CD4-positive, CD25-positive, alpha-beta regulatory T cell (primary cell): Measurements from ENCODE around the gene ARHGAP6. TPM values are rescaled to one million over a fixed set of nuclear protein-coding genes. Genes with fewer than 3 reads are reported as not detected.

ENCODE experiments used
- ATAC-seq, 2 donors: fragments of 150-1000 bp; cut with Tn5 transposase; one replicate each; pipeline ENCODE4 v1.10.0; 2021; ENCODE audit warnings: low read depth in 2 of 2, moderate number of reproducible peaks in 2 of 2, moderate library complexity in 1 of 2
- DNase-seq, 3 donors: peaks; one replicate each; pipeline versions ENCODE4 v3.0.0 to v3.0.0-alpha.2; 2012 to 2022; ENCODE audit warnings: mixed read lengths in 1 of 3
- H3K27ac ChIP-seq: one replicate; pipeline ENCODE4 v1.7.0; 2013; ENCODE audit warnings: mild to moderate bottlenecking, low read length; ENCODE audit not compliant: insufficient read depth, poor library complexity, severe bottlenecking
- H3K27me3 ChIP-seq: one replicate; pipeline ENCODE4 v1.7.0; 2013; ENCODE audit warnings: low read length; ENCODE audit not compliant: control insufficient read depth, insufficient read depth
- H3K36me3 ChIP-seq: one replicate; pipeline ENCODE4 v1.7.0; 2013; ENCODE audit warnings: mild to moderate bottlenecking, low read length, moderate library complexity; ENCODE audit not compliant: control insufficient read depth, insufficient read depth
- H3K4me1 ChIP-seq: 2 replicates; pipeline ENCODE4 v1.7.0; 2013; ENCODE audit warnings: mild to moderate bottlenecking, low read length; ENCODE audit not compliant: insufficient read depth, control insufficient read depth, poor library complexity, severe bottlenecking
- H3K4me3 ChIP-seq: one replicate; pipeline ENCODE4 v1.7.0; 2013; ENCODE audit warnings: low read depth, mild to moderate bottlenecking, low read length, moderate library complexity
- H3K9me3 ChIP-seq, 2 experiments: 1 replicate in 1 of 2; 2 replicates in 1 of 2; pipeline ENCODE4 v1.7.0; 2013; ENCODE audit warnings: low read length in 2 of 2, mild to moderate bottlenecking in 1 of 2, moderate library complexity in 1 of 2; ENCODE audit not compliant: control insufficient read depth in 2 of 2
- H3K27ac Mint-ChIP-seq, 3 donors: one replicate each; pipeline ENCODE4 v1.8.0; 2020 to 2022; ENCODE audit warnings: mild to moderate bottlenecking in 3 of 3, mixed read lengths in 3 of 3, moderate library complexity in 2 of 3
- H3K27me3 Mint-ChIP-seq: one replicate; pipeline ENCODE4 v1.8.0; 2022; ENCODE audit warnings: mild to moderate bottlenecking, mixed read lengths
- H3K36me3 Mint-ChIP-seq: one replicate; pipeline ENCODE4 v1.8.0; 2020; ENCODE audit warnings: mixed read lengths
- H3K4me1 Mint-ChIP-seq, 4 donors: one replicate each; pipeline ENCODE4 v1.8.0; 2020 to 2022; ENCODE audit warnings: mixed read lengths in 4 of 4, mild to moderate bottlenecking in 1 of 4
- H3K4me3 Mint-ChIP-seq, 4 donors: one replicate each; pipeline ENCODE4 v1.8.0; 2020 to 2022; ENCODE audit warnings: mild to moderate bottlenecking in 4 of 4, mixed read lengths in 4 of 4, moderate library complexity in 3 of 4
- H3K9me3 Mint-ChIP-seq, 7 donors: one replicate each; pipeline ENCODE4 v1.8.0; 2020 to 2022; ENCODE audit warnings: mixed read lengths in 7 of 7, mild to moderate bottlenecking in 3 of 7, moderate library complexity in 2 of 7
- polyA plus RNA-seq, 4 donors: library from polyadenylated mRNA; unstranded; fragments of 300-500 nt; fragmentation: Illumina TruSeq; gene quantifications; one replicate each; pipeline ENCODE4 v1.2.3, GENCODE V29; 2021
- total RNA-seq: library from RNA; stranded (reverse); gene quantifications from one replicate; pipeline ENCODE4 v1.2.3, GENCODE V29; 2022

Gene ARHGAP6
- total and polyA plus RNA-seq, 5 donors from 2014 or later: 1.8 TPM; not detected in 4

DNA sequence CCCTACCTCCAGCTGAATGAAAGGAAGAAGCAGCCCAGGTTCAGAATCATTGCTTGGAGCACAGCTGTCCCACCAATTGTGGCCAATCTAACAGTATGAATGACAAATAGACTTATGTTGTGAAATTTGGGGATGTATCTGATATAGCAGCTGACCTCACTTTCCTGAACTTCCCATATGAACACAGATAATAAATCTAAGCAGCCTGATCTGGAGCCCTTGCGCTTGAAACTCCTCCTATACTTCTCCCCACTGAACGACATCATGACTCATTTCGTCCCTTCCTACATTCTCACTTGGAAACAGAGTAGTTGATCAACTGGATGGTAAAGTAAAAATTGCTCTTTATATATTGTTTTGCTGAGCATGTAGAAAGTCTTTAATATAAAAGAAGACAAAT is 396.7 kb downstream of the ARHGAP6 start:
- H3K4me1 ChIP-seq: no peaks in the 10 kb centered on the region
- Mint-ChIP-seq H3K27ac (no peak overlapping the region), H3K9me3 (peaks cover 0 to 2% (median 0%) of the 10 kb centered on the region in 7 donors), H3K36me3 (no peaks in the 10 kb centered on the region), H3K27me3 (no peaks in the 10 kb centered on the region), H3K4me1 (no peaks in the 10 kb centered on the region), H3K4me3 (no peak overlapping the region)
- H3K9me3 ChIP-seq: no peaks in the 10 kb centered on the region
- DNase-seq (no peak), ATAC-seq (no peak)
- H3K27ac ChIP-seq: no peak overlapping the region
- no peaks in the 10 kb centered on the region for H3K27me3 ChIP-seq
- no peaks in the 10 kb centered on the region for H3K36me3 ChIP-seq
- no peak overlapping the region for H3K4me3 ChIP-seq

DNA sequence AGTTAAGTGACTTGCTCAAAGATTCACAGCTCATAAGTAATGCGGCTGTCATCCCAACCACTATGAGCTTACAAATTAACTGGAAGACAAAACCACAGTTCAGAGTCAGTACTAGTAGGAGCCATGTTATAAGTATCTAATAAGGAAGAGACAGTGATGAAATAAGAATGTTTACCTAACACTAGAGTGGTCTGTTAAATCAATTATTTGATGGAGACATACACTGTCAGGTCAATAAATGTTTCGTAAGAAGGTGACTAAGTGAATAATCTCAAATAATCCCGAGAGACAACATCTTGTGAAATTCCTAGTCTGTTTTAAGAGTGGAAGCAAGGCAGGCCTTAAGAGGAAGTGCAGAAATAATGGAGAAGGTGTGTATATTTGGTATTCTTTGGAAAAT is 398.3 kb downstream of the ARHGAP6 start:
- no peaks in the 10 kb centered on the region for H3K27me3 ChIP-seq
- ATAC-seq (no peak), DNase-seq (no peak)
- H3K27ac Mint-ChIP-seq: no peak overlapping the region
- H3K27me3 Mint-ChIP-seq: no peaks in the 10 kb centered on the region
- no peak overlapping the region for H3K4me3 ChIP-seq
- no peak overlapping the region for H3K4me3 Mint-ChIP-seq
- H3K9me3 Mint-ChIP-seq: peaks cover 0 to 2% (median 0%) of the 10 kb centered on the region in 7 donors
- H3K4me1 Mint-ChIP-seq: no peaks in the 10 kb centered on the region
- H3K9me3 ChIP-seq: no peaks in the 10 kb centered on the region
- H3K36me3 Mint-ChIP-seq: no peaks in the 10 kb centered on the region
- no peak overlapping the region for H3K27ac ChIP-seq
- no peaks in the 10 kb centered on the region for H3K4me1 ChIP-seq
- H3K36me3 ChIP-seq: no peaks in the 10 kb centered on the region

DNA sequence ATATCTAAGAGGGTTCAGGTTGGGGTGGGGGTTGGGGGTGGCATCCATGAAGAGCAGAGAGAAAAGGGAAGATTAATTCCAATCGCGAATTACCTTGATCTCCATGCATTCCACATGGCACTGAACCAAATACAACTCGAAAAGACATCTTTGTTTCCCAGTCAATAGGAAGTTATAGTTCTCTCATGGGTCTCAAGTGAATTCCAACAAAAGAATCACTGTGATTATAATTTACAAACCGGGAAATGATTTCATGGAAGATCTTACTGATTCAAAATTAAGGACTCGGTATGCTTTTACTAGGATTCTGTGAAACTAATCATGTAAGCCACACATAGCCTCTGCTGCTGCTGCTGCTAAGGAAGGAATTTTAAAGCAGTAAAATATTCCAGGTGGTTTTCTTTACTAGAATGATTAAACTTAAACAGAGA is 399.1 kb downstream of the ARHGAP6 start:
- Histone ChIP-seq H3K36me3 (no peaks in the 10 kb centered on the region), H3K4me1 (no peaks in the 10 kb centered on the region), H3K27ac (no peak overlapping the region), H3K27me3 (no peaks in the 10 kb centered on the region), H3K9me3 (no peaks in the 10 kb centered on the region), H3K4me3 (no peak overlapping the region)
- H3K9me3 Mint-ChIP-seq: peaks cover 0 to 2% (median 0%) of the 10 kb centered on the region in 7 donors
- no peak for DNase-seq
- H3K4me3 Mint-ChIP-seq: no peak overlapping the region
- no peak for ATAC-seq
- H3K27me3 Mint-ChIP-seq: no peaks in the 10 kb centered on the region
- H3K27ac Mint-ChIP-seq: no peak overlapping the region
- H3K36me3 Mint-ChIP-seq: no peaks in the 10 kb centered on the region
- no peaks in the 10 kb centered on the region for H3K4me1 Mint-ChIP-seq

DNA sequence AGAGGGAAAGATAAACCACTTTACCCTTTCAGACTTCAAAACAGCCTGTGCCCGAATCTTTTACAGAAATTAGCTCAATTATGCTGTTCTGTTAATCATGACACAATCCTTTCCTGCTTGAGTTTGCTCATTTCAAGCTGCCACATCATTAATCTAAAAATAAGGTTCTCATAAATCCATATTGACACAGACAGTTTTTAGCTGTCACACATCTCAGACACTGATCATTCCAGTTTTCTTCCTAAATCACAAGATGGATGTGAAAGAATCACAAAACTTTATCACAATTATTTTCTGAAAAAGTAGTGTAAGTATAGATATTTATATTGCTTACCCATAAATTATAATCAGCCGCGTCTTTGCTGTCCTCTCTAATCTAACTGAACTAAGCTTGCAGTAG is 400.4 kb downstream of the ARHGAP6 start:
- no peak overlapping the region for H3K4me3 Mint-ChIP-seq
- no peak overlapping the region for H3K27ac ChIP-seq
- ATAC-seq: no peak

DNA sequence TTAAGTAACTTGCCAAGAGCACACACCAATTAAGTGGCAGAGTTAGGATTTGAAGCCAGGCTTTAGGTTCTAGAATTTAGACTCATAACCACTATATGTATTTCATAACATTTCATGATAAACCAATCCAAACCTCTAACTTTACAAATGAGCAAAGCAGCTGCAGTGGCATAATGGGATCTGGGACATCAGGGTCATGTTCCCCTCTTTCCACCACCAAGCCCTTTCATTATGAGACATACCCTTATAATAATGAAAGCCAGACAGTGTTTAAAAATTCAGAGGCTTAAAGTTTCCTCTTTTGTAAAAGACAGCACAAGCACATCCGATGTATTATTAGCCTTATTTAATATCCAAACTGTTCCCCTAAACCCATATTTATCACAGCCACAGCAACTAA is 400.8 kb downstream of the ARHGAP6 start:
- Histone ChIP-seq H3K9me3 (no peaks in the 10 kb centered on the region), H3K27ac (no peak overlapping the region), H3K4me3 (no peak overlapping the region), H3K4me1 (no peaks in the 10 kb centered on the region), H3K27me3 (no peaks in the 10 kb centered on the region), H3K36me3 (no peaks in the 10 kb centered on the region)
- Mint-ChIP-seq H3K36me3 (no peaks in the 10 kb centered on the region), H3K9me3 (peaks cover 0 to 4% (median 0%) of the 10 kb centered on the region in 7 donors), H3K4me1 (no peaks in the 10 kb centered on the region), H3K4me3 (no peak overlapping the region), H3K27me3 (no peaks in the 10 kb centered on the region), H3K27ac (no peak overlapping the region)
- ATAC-seq (no peak), DNase-seq (no peak)

More for the DNA sequence above, 400.4 kb downstream of the ARHGAP6 start:
- H3K4me1 ChIP-seq: no peaks in the 10 kb centered on the region
- no peak overlapping the region for H3K4me3 ChIP-seq
- H3K27me3 Mint-ChIP-seq: no peaks in the 10 kb centered on the region
- H3K9me3 ChIP-seq: no peaks in the 10 kb centered on the region
- H3K27ac Mint-ChIP-seq: no peak overlapping the region
- peaks cover 0 to 4% (median 0%) of the 10 kb centered on the region in 7 donors for H3K9me3 Mint-ChIP-seq
- H3K36me3 Mint-ChIP-seq: no peaks in the 10 kb centered on the region
- no peaks in the 10 kb centered on the region for H3K27me3 ChIP-seq
- no peaks in the 10 kb centered on the region for H3K4me1 Mint-ChIP-seq
- H3K36me3 ChIP-seq: no peaks in the 10 kb centered on the region
- no peak for DNase-seq

DNA sequence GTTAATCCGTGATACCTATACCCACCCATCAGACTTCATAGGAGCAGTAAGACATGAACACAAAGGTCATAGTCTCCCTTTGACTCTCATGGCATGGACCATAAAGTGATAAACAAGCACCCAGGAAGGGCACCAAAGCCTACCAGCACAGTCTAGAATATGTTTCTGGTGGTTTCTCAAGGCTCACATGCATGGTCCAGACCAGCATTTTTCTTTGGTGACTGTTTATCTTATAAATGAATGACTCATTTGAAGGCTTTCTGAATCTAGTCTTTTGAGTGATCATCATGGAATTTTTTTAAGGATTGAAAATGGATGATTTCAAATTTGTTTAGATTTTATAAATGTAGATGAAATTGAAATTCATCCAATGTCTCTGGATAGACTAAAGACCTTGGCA is 404.5 kb downstream of the ARHGAP6 start:
- H3K9me3 ChIP-seq: no peaks in the 10 kb centered on the region
- Mint-ChIP-seq H3K27ac (no peak overlapping the region), H3K4me3 (no peak overlapping the region), H3K4me1 (no peaks in the 10 kb centered on the region), H3K27me3 (no peaks in the 10 kb centered on the region), H3K36me3 (no peaks in the 10 kb centered on the region), H3K9me3 (peaks cover 0 to 4% (median 0%) of the 10 kb centered on the region in 7 donors)
- DNase-seq (no peak), ATAC-seq (no peak)
- H3K27ac ChIP-seq: no peak overlapping the region
- H3K36me3 ChIP-seq: no peaks in the 10 kb centered on the region
- no peaks in the 10 kb centered on the region for H3K27me3 ChIP-seq
- no peak overlapping the region for H3K4me3 ChIP-seq
- no peaks in the 10 kb centered on the region for H3K4me1 ChIP-seq

DNA sequence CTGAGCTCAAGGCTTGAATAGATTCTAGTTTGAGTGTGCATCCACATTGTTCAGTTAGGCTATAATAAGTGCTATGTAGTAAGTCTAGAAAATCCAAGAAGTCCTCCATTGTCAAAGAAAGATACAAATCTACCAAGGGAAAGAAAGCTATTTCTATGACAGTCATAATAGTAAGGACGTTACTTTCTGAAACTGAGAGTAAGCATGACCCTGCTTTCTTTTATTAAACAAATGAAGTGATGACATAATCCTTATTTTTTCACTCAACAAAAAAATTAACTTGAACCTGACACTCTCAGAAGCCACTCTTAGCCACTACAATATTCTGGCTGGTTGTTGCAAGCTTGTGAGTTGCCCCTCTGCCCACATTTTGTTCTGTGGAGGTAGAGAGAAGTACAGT is 406.3 kb downstream of the ARHGAP6 start:
- no peaks in the 10 kb centered on the region for H3K9me3 ChIP-seq
- peaks cover 0 to 4% (median 0%) of the 10 kb centered on the region in 7 donors for H3K9me3 Mint-ChIP-seq
- H3K36me3 ChIP-seq: no peaks in the 10 kb centered on the region
- H3K27me3 ChIP-seq: no peaks in the 10 kb centered on the region
- H3K27ac ChIP-seq: no peak overlapping the region
- H3K27ac Mint-ChIP-seq: no peak overlapping the region
- H3K4me3 Mint-ChIP-seq: no peak overlapping the region
- H3K36me3 Mint-ChIP-seq: no peaks in the 10 kb centered on the region
- DNase-seq (no peak), ATAC-seq (no peak)
- no peaks in the 10 kb centered on the region for H3K27me3 Mint-ChIP-seq
- H3K4me1 ChIP-seq: no peaks in the 10 kb centered on the region
- H3K4me1 Mint-ChIP-seq: no peaks in the 10 kb centered on the region
- no peak overlapping the region for H3K4me3 ChIP-seq

DNA sequence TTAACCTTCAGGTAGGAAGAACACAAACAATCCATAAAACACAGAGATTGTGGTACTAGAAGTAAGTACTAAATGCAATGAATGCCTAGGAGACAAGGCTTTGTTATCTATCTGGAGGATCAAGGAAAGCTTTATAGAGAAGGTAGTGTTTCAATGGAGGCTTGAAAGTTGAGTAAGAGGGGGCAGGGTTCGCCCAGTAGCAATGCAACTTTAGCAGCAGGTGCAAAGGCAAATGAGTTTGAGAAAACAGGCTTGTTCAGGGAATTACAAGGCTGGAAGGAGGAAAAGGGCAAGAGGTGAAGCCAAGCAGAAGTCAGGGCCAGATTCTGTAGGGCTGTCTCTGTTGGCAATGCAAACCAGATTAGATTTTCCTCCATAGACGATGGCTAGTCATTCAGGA is 408.0 kb downstream of the ARHGAP6 start:
- Mint-ChIP-seq H3K27ac (no peak overlapping the region), H3K27me3 (no peaks in the 10 kb centered on the region)

More for the DNA sequence above, 408.0 kb downstream of the ARHGAP6 start:
- H3K36me3 Mint-ChIP-seq: no peaks in the 10 kb centered on the region
- Histone ChIP-seq H3K36me3 (no peaks in the 10 kb centered on the region), H3K27ac (no peak overlapping the region), H3K9me3 (no peaks in the 10 kb centered on the region), H3K4me3 (no peak overlapping the region), H3K4me1 (no peaks in the 10 kb centered on the region), H3K27me3 (no peaks in the 10 kb centered on the region)
- peaks cover 0 to 4% (median 0%) of the 10 kb centered on the region in 7 donors for H3K9me3 Mint-ChIP-seq
- ATAC-seq (no peak), DNase-seq (no peak)
- no peaks in the 10 kb centered on the region for H3K4me1 Mint-ChIP-seq
- H3K4me3 Mint-ChIP-seq: no peak overlapping the region
